OCI-LY7 (cell line): Measurements from ENCODE around the gene SDK2.

ENCODE experiments used
- CTCF ChIP-seq: fragments of 200-600 bp; sonication (generic); conservative IDR thresholded peaks from 2 replicates; pipeline ENCODE4 v1.5.1; 2014; ENCODE audit warnings: mild to moderate bottlenecking, antibody characterized with exemption, low read length, moderate library complexity, mixed read lengths
- EZH2phosphoT487 ChIP-seq: fragments of 200-600 bp; sonication (generic); IDR thresholded peaks from 2 replicates; pipeline ENCODE4 v1.6.1; 2018; ENCODE audit warnings: low read depth, borderline replicate concordance, mild to moderate bottlenecking, mixed run types, antibody characterized with exemption, low read length, moderate library complexity, mixed read lengths

- no peak for TF ChIP-seq CTCF
- TF ChIP-seq EZH2phosphoT487: no peak
Observed at GRCh38 chr17:73445466-73445865, 198.8 kb downstream of the SDK2 start.
